Fibroblast of skin of left quadriceps (primary cell): Measurements from ENCODE around the gene SLC27A4.

Experiments used
- DNase-seq, 2 experiments: peaks; one replicate each; pipeline ENCODE4 v3.0.0-alpha.2; 2013; ENCODE audit warnings: low read depth in 2 of 2

Gene SLC27A4

GRCh38 chr9:128339761-128340690, at the start of gene SLC27A4:
SLC27A4 (plus strand) TSS chr9:128340527; CDS start chr9:128343133, 2,606 bp downstream.
- DNase-seq, result peak; percentile 38 to 41

- DNase-seq, result no peak
These were observed 48.3 kb upstream of the SLC27A4 start for GRCh38 chr9:128292009-128292408.

- no peak for DNase-seq
These were observed 47.2 kb upstream of the SLC27A4 start for GRCh38 chr9:128293091-128293490.

- no peak for DNase-seq
These were observed 46.2 kb upstream of the SLC27A4 start for GRCh38 chr9:128294142-128294541.

- no peak for DNase-seq
These were observed 43.7 kb upstream of the SLC27A4 start for GRCh38 chr9:128296340-128297220.

- DNase-seq, result no peak
These were observed 43.0 kb upstream of the SLC27A4 start for GRCh38 chr9:128297221-128297773.

GRCh38 chr9:128298535-128299482, 41.5 kb upstream of the SLC27A4 start:
- DNase-seq, result no peak

GRCh38 chr9:128304136-128304970, 36.0 kb upstream of the SLC27A4 start:
- no peak for DNase-seq

GRCh38 chr9:128304971-128305288, 35.4 kb upstream of the SLC27A4 start:
- no peak for DNase-seq

- no peak for DNase-seq
These were observed 30.8 kb upstream of the SLC27A4 start for GRCh38 chr9:128309551-128309950.

GRCh38 chr9:128310461-128310860, 29.9 kb upstream of the SLC27A4 start:
- no peak for DNase-seq

GRCh38 chr9:128314697-128315096, 25.6 kb upstream of the SLC27A4 start:
- no peak for DNase-seq

- DNase-seq, result no peak
These were observed 23.9 kb upstream of the SLC27A4 start for GRCh38 chr9:128316421-128316820.

GRCh38 chr9:128317629-128318028, 22.7 kb upstream of the SLC27A4 start:
- DNase-seq, result no peak

GRCh38 chr9:128321343-128321742, 19.0 kb upstream of the SLC27A4 start:
- no peak for DNase-seq

GRCh38 chr9:128321879-128322403, 18.4 kb upstream of the SLC27A4 start:
- no peak for DNase-seq

GRCh38 chr9:128322404-128323211, 17.7 kb upstream of the SLC27A4 start, which contains the start of the genes COQ4 and TRUB2:
COQ4 (plus strand) TSS chr9:128322839; CDS start chr9:128322859, 20 bp downstream.
TRUB2 (minus strand) TSS chr9:128322447; CDS start chr9:128322408, 39 bp downstream.
- DNase-seq, result peak; percentile 88 to 89

- no peak for DNase-seq
These were observed 17.1 kb upstream of the SLC27A4 start for GRCh38 chr9:128323212-128323730.

GRCh38 chr9:128323791-128324190, 16.5 kb upstream of the SLC27A4 start:
- no peak for DNase-seq
